Retinal pigment epithelial cell (primary cell): Measurements from ENCODE around the gene MND1.

Experiments
- DNase-seq: peaks from one replicate; pipeline ENCODE4 v3.0.0-alpha.2; 2010; ENCODE audit warnings: low read depth
- H3K4me3 ChIP-seq: 2 replicates; pipeline ENCODE4 v1.5.1; 2011; ENCODE audit warnings: mild to moderate bottlenecking, low read length, control low read depth, moderate library complexity
- TF ChIP-seq, protein P1 (sequence below): conservative IDR thresholded peaks from 2 replicates; pipeline ENCODE4 v1.5.1; 2011; ENCODE audit warnings: low read depth, low read length, control low read depth, inconsistent platforms

Gene MND1

DNA sequence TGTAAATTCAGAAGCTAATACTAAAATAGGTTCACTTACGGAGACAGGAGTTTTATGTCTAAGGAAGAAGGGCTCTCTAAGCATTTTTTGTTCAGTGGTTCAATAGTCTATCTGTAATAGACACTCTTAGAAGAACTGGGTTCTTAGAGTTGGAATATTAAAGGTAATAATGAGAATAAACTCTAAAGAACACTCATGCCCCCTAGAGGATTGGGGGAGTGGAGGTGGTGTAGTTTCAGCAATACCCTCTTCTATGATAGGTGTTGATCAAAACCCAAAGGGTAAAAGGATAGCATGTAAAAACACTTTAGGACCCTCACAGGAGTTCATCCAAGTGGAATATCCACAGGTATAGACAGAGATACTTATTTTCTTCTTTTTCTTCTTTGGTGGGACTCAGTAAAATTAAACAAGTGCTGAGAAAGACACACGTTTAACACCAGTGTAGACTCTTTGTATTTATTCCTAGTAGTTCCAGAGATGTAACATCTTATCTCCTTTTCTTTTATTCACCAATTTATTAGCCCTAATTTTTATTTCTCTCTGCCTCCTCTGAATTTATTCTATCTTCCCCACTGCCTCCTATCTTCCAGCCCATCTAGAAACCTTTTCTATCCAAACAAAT lies 25.7 kb upstream of the MND1 start:
- TF ChIP-seq, protein P1, sequence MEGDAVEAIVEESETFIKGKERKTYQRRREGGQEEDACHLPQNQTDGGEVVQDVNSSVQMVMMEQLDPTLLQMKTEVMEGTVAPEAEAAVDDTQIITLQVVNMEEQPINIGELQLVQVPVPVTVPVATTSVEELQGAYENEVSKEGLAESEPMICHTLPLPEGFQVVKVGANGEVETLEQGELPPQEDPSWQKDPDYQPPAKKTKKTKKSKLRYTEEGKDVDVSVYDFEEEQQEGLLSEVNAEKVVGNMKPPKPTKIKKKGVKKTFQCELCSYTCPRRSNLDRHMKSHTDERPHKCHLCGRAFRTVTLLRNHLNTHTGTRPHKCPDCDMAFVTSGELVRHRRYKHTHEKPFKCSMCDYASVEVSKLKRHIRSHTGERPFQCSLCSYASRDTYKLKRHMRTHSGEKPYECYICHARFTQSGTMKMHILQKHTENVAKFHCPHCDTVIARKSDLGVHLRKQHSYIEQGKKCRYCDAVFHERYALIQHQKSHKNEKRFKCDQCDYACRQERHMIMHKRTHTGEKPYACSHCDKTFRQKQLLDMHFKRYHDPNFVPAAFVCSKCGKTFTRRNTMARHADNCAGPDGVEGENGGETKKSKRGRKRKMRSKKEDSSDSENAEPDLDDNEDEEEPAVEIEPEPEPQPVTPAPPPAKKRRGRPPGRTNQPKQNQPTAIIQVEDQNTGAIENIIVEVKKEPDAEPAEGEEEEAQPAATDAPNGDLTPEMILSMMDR = peak; percentile 84
- no peak overlapping the region for H3K4me3 ChIP-seq

GRCh38 chr4:153322791-153323190 lies 21.7 kb upstream of the MND1 start:
- no peak for DNase-seq
- TF ChIP-seq, protein P1 = no peak
- H3K4me3 ChIP-seq = no peak overlapping the region

More for the DNA sequence above, 25.7 kb upstream of the MND1 start:
- DNase-seq = peak; percentile 18

GRCh38 chr4:153324046-153324445 lies 20.4 kb upstream of the MND1 start:
- no peak for DNase-seq
- TF ChIP-seq, protein P1 = no peak

GRCh38 chr4:153325558-153325957 lies 18.9 kb upstream of the MND1 start:
- H3K4me3 ChIP-seq = no peak overlapping the region
- no peak for DNase-seq
- TF ChIP-seq, protein P1 = no peak

More at GRCh38 chr4:153324046-153324445, 20.4 kb upstream of the MND1 start:
- no peak overlapping the region for H3K4me3 ChIP-seq

GRCh38 chr4:153326513-153326912 lies 18.0 kb upstream of the MND1 start:
- TF ChIP-seq, protein P1 = no peak
- H3K4me3 ChIP-seq = no peak overlapping the region
- DNase-seq = no peak

- TF ChIP-seq, protein P1 = no peak
- no peak overlapping the region for H3K4me3 ChIP-seq
- no peak for DNase-seq
Observed at GRCh38 chr4:153327247-153327646, 17.2 kb upstream of the MND1 start.

- DNase-seq = no peak
- TF ChIP-seq, protein P1 = no peak
- no peak overlapping the region for H3K4me3 ChIP-seq
Observed at GRCh38 chr4:153332936-153333335, 11.6 kb upstream of the MND1 start.
